Esophagus muscularis mucosa (tissue), 4 donors: Measurements from ENCODE around the gene SERPINB6.

Experiments
- CTCF ChIP-seq, 3 experiments: fragments of 200-600 bp in 2 of 3; fragments of 450-650 bp in 1 of 3; sonication (generic) in 2 of 3; IDR thresholded peaks; one replicate each; pipeline ENCODE4 v1.5.1; 2017 to 2019; ENCODE audit warnings: antibody characterized with exemption in 3 of 3, mild to moderate bottlenecking in 2 of 3, moderate library complexity in 1 of 3
- EP300 ChIP-seq: sonication (generic); formaldehyde crosslinking; IDR thresholded peaks from one replicate; pipeline ENCODE4 v1.6.1; 2017; ENCODE audit warnings: antibody characterized with exemption
- POLR2A ChIP-seq: fragments of 450-650 bp; IDR thresholded peaks from one replicate; pipeline ENCODE4 v1.6.1; 2017; ENCODE audit warnings: antibody characterized with exemption, moderate library complexity, mild to moderate bottlenecking, low read depth
- POLR2AphosphoS5 ChIP-seq, 2 donors: sonication (generic); formaldehyde crosslinking; IDR thresholded peaks; one replicate each; pipeline ENCODE4 v1.6.1; 2017; ENCODE audit warnings: antibody characterized with exemption in 2 of 2

DNA sequence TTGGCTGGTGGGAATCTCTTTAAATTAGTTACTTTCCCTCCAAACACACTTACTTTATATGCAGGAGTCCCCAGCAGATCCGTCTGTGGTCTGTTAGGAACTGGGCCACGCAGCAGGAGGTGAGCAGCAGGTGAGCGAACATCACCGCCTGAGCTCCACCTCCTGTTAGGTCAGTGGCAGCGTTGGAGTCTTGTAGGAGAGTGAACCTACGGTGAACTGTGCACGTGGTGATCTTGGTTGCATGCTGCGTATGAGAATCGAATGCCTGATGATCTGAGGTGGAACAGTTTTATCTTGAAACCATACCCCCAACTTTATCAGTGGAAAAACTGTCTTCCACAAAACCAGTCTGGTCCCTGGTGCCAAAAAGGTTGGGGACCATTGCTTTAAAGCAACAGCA lies 5.0 kb downstream of the SERPINB6 start:
- TF ChIP-seq POLR2A (no peak), CTCF (IDR thresholded peaks at IDR 0.05) (no peak), EP300 (no peak), POLR2AphosphoS5 (IDR thresholded peaks at IDR 0.05) (no peak)
